Stimulated activated CD4-positive, alpha-beta T cell treated with anti-CD3 and anti-CD28 coated beads, Interleukin-2, amount 100 ng/mL, for 4 hours (primary cell): Measurements from ENCODE around the gene CNOT11.
"Not testable (repeated sequence)": the region's sequence is repeated elsewhere in the genome, so short reads cannot be mapped to it uniquely, and the experiment has no call there.

Experiments used
- DNase-seq: peaks from one replicate; pipeline ENCODE4 v3.0.0-alpha.2; 2020; ENCODE audit warnings: low read depth

Gene CNOT11

DNA sequence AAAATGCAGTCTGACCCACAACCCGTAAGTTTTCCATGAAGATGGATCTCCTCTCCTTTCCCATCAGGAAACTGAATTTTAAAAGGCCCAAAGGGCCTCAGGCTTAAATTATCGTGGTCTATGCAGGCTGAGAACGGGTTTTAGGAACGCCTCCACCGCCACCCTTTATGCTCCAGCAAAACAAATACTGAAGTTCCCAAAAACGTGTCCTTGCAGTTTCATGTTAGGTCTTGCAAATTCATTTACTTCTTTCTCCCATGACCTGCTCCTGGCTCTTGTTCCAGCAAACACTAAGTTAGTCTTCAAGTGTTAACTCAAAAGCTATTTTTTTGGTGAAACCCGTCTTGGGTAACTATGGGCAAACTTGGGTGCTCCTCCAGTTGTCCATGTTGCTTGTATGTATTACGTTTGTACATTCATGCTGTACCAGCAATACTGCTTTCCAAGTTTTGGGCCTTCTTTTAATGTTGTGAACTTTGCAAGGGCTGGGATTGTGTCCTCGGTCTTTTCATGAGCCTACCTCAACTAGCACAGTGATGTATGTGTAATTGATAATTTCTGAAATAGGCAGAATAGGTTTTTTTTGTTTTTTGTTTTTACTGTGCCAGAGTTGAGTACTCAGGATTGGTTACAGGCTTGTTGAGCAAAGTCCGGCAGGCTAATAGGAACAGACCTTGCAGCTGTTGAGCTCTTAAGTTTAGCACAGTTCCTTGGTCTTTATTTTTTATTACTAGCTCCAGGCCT lies 57.6 kb downstream of the CNOT11 start:
- DNase-seq: no peak

DNA sequence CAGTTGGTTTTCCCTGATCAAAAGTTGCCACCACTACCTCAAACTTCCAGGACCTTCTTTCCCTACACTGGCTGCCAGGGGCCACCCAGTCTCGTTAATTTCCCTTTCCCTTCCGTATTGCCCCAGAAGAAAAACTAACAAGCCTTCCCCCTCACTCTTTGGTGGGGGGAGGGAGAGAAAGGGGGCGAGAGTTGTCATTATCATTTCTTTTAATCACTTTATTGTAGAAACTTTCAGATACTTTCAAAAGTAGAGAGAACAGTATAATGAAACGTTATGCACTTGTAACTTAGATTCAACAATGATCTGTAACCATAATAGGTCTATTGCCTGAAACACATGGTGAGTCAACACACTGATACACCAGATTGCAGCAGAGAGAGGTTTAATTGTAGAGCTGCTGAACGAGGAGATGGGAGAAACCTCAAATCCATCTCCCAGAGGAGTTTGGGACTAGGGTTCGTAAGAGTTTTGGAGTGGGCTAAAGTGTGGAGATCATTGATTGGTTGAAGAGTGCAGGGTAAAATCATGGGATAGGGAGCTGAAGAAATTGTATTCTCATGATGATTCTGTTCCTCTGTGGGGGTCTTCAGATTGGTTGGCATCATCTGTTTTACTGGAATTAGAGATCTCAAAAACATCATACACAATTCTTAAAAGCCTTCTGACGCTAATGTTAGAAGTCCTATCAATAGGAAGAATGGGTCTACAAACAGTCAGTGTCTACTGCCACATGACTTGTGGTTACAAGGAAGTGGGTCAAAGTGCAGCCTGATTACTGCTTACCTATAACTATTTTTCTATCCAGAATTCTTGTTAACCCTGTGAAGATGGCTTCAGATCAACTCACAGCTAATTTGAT lies 58.4 kb downstream of the CNOT11 start:
- no peak for DNase-seq

DNA sequence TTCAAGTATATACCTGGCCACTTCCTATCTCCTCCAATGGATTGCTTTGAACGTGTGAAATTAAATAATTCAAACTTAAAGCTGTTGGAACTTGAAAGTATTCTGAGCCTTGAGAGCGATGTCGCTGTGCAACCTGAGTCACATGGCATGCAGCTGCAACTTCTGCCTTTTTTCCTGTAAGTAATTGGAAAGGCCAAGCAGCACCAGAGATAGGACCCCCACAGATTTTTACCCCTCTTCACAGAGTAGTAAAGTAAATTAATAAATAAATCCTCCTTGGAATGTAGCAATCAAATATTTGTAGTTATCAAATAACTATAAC lies 59.0 kb downstream of the CNOT11 start:
- DNase-seq: no peak

DNA sequence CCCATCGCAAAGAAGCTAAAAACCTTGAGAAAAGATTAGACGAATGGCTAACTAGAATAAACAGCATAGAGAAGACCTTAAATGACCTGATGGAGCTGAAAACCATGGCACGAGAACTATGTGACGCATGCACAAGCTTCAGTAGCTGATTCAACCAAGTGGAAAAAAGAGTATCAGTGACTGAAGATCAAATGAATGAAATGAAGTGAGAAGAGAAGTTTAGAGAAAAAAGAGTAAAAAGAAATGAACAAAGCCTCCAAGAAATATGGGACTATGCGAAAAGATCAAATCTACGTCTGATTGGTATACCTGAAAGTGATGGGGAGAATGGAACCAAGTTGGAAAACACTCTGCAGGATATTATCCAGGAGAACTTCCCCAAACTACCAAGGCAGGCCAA lies 63.9 kb downstream of the CNOT11 start:
- not testable (repeated sequence) for DNase-seq
